22Rv1 (cell line): Measurements from ENCODE around the gene PCSK6.
"Not testable (repeated sequence)": the region's sequence is repeated elsewhere in the genome, so short reads cannot be mapped to it uniquely, and the experiment has no call there.

ENCODE experiments used
- H3K27ac ChIP-seq: fragments of 450-650 bp; 2 replicates; pipeline ENCODE4 v1.5.1; 2017
- ZFX ChIP-seq: fragments of 450-650 bp; IDR thresholded peaks from 2 replicates; pipeline ENCODE4 v1.6.1; 2017; ENCODE audit warnings: antibody characterized with exemption, borderline replicate concordance
- TF ChIP-seq, protein P1 (sequence below): fragments of 450-650 bp; IDR thresholded peaks from 2 replicates; pipeline ENCODE4 v1.5.1; 2017; ENCODE audit warnings: mild to moderate bottlenecking

Gene PCSK6

GRCh38 chr15:101424984-101425383 lies 64.5 kb downstream of the PCSK6 start:
- H3K27ac ChIP-seq: no peak overlapping the region
- TF ChIP-seq, protein P1, sequence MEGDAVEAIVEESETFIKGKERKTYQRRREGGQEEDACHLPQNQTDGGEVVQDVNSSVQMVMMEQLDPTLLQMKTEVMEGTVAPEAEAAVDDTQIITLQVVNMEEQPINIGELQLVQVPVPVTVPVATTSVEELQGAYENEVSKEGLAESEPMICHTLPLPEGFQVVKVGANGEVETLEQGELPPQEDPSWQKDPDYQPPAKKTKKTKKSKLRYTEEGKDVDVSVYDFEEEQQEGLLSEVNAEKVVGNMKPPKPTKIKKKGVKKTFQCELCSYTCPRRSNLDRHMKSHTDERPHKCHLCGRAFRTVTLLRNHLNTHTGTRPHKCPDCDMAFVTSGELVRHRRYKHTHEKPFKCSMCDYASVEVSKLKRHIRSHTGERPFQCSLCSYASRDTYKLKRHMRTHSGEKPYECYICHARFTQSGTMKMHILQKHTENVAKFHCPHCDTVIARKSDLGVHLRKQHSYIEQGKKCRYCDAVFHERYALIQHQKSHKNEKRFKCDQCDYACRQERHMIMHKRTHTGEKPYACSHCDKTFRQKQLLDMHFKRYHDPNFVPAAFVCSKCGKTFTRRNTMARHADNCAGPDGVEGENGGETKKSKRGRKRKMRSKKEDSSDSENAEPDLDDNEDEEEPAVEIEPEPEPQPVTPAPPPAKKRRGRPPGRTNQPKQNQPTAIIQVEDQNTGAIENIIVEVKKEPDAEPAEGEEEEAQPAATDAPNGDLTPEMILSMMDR: no peak

GRCh38 chr15:101420232-101420631 lies 69.3 kb downstream of the PCSK6 start:
- no peak overlapping the region for H3K27ac ChIP-seq
- no peak for TF ChIP-seq ZFX
- TF ChIP-seq, protein P1: no peak

DNA sequence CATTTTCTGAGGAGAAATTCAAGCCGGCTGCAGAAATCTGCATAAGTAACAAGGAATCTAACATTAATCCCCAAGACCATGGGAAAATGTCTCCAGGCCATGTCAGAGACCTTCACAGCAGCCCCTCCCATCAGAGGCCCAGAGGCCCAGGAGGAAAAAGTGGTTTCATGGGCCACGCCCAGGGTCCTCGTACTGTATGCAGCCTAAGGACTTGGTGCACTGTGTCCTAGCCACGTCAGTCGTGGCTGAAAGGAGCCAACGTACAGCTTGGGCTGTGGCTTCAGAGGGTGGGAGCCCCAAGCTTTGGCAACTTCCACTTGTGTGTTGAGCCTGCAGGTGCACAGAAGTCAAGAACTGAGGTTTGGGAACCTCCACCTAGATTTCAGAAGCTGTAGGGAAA lies 73.0 kb downstream of the PCSK6 start:
- H3K27ac ChIP-seq: not testable (repeated sequence)

GRCh38 chr15:101413239-101413638 lies 76.3 kb downstream of the PCSK6 start:
- TF ChIP-seq ZFX: no peak
- TF ChIP-seq, protein P1: no peak
- no peak overlapping the region for H3K27ac ChIP-seq

DNA sequence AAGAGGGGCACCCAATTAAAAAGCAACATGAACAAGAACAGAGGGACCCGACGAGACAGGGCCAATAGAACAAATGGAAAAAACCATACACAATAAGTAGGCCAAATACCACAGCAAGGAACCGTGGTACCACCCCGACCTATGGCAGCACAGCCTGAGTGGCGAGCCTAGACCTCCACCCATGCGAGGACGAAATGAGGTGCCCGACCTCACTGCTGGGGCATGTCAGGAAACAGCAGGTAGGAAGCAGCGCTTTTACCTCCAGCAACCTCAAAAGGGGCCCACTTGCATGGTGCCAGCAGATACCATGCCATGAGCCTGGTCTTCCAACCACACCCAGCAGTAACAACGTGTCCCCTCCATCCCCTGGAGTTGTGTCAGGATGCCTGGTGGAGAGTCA lies 77.9 kb downstream of the PCSK6 start:
- TF ChIP-seq, protein P1: no peak
- TF ChIP-seq ZFX: no peak
- H3K27ac ChIP-seq: no peak overlapping the region

DNA sequence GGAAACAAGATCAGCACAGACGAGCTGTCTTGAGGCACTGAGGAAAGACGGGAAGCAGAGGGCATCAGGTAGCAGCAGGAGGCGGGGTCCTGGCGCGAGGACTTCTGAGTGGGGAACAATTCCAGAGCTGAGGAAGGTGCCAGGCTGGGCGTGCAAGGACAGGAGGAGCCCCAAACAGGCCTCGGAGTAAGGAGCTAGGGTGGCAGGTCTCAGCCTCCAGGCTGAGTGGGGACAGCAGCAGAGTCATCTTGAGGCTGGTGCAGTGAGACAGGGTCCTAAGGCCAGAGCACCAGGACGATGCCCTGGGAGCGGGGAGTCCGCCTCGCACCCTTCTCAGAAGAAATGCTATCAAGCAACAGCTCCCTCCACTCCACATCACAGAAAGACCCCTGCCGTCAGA lies 78.4 kb downstream of the PCSK6 start:
- TF ChIP-seq ZFX: no peak
- TF ChIP-seq, protein P1: no peak
- H3K27ac ChIP-seq: no peak overlapping the region

DNA sequence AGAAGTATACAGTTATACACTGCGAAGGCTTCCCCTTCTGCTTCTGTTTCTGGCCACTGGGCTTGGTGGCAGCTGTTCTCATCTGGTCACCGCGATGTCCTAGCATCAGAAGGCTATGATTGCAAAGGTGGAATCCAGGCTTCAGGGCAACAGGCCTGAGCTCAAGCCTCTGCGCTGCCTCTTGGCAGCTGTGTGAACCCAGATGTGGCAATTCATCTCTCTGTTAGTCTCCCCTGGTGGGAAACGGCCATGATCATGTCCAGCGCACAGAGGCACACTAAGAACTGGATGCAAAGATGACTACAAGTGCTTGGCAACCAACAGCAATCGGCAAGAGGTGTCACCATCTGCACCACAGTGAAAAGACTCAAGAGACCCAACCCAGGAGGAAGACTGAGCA lies 78.9 kb downstream of the PCSK6 start:
- TF ChIP-seq, protein P1: no peak
- TF ChIP-seq ZFX: no peak
- H3K27ac ChIP-seq: no peak overlapping the region

DNA sequence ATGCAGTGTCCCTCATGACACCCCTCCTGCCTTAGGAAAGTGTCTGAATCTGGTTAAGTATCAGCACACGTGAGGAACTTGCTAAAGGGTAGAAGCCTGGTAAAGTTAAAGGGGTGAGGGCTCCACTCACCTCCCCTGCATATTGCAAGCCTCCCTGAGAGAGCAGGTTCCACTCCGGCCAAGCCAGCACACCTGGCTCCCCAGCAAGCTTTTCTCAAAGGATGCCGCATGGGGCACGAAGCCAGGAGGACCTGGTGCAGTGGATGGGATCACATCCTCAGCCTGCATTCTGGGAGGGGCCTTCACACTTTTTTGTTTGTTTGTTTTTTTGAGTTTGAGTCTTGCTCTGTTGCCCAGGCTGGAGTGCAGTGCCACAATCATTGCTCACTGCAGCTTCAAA lies 79.9 kb downstream of the PCSK6 start:
- no peak overlapping the region for H3K27ac ChIP-seq
- TF ChIP-seq, protein P1: no peak
- no peak for TF ChIP-seq ZFX
